HG03064 (cell line): ENCODE results near the gene GTPBP3.

Experiments
- ATAC-seq: cut with Tn5 transposase; IDR thresholded peaks from one replicate; pipeline ENCODE4 v1.9.1; 2021; ENCODE audit warnings: low read depth; ENCODE audit not compliant: unreplicated experiment

The GTPBP3 gene

GRCh38 chr19:17380426-17381138, 43.2 kb downstream of the GTPBP3 start:
- ATAC-seq = no peak

- no peak for ATAC-seq
These were observed 48.7 kb downstream of the GTPBP3 start for GRCh38 chr19:17385878-17386611.

- ATAC-seq = no peak
These were observed 51.9 kb downstream of the GTPBP3 start for GRCh38 chr19:17389288-17389687.

GRCh38 chr19:17389957-17390664, 52.8 kb downstream of the GTPBP3 start:
- ATAC-seq = no peak

GRCh38 chr19:17390665-17391370, 53.5 kb downstream of the GTPBP3 start:
- ATAC-seq = peak; percentile 53

- no peak for ATAC-seq
These were observed 54.2 kb downstream of the GTPBP3 start for GRCh38 chr19:17391371-17392151.
